K562 (cell line): Measurements from ENCODE around the gene PCDHA13.

Experiments
- CTCF ChIP-seq, 3 experiments: IDR thresholded peaks in 2 of 3; conservative IDR thresholded peaks in 1 of 3; 2 replicates each; pipeline ENCODE4 v1.5.1; 2011 to 2012; ENCODE audit warnings: low read length in 3 of 3, mild to moderate bottlenecking in 3 of 3, control low read depth in 2 of 3, improper control_type of control experiment in 1 of 3, inconsistent platforms in 1 of 3, low read depth in 1 of 3, mixed read lengths in 1 of 3, moderate library complexity in 1 of 3; ENCODE audit not compliant: insufficient read depth in 2 of 3
- EP400 ChIP-seq: fragments of 450-650 bp; IDR thresholded peaks from 2 replicates; pipeline ENCODE4 v1.6.1; 2017; ENCODE audit warnings: antibody characterized with exemption, mild to moderate bottlenecking, moderate library complexity
- POLR2A ChIP-seq: fragments of 450-650 bp; conservative IDR thresholded peaks from 2 replicates; pipeline ENCODE4 v1.6.1; 2016
- RNF2 ChIP-seq: sonication (generic); IDR thresholded peaks from 2 replicates; pipeline ENCODE4 v1.6.1; 2016
- SFPQ ChIP-seq: fragments of 200-400 bp; formaldehyde crosslinking; IDR thresholded peaks from 2 replicates; pipeline ENCODE4 v1.6.1; 2017; ENCODE audit warnings: mild to moderate bottlenecking, low read depth, low read length, moderate library complexity
- TOE1 ChIP-seq, 2 experiments: fragments of 450-650 bp in 1 of 2; sonication (generic) in 1 of 2; formaldehyde crosslinking in 1 of 2; IDR thresholded peaks; 2 replicates each; pipeline versions ENCODE4 v1.7.1 to v1.8.0; 2016 to 2022; ENCODE audit warnings: borderline replicate concordance in 2 of 2, mild to moderate bottlenecking in 2 of 2, antibody characterized with exemption in 1 of 2, inconsistent platforms in 1 of 2, low read depth in 1 of 2, missing genetic modification reagents in 1 of 2, moderate library complexity in 1 of 2
- ZNF586 ChIP-seq: fragments of 450-650 bp; formaldehyde crosslinking; conservative IDR thresholded peaks from 2 replicates; pipeline ENCODE4 v1.4.0; 2020; ENCODE audit warnings: mild to moderate bottlenecking, moderate library complexity
- ZNF707 ChIP-seq: fragments of 250-450 bp; sonication (Bioruptor Pico); conservative IDR thresholded peaks from 2 replicates; pipeline ENCODE4 v1.8.0; 2022; ENCODE audit warnings: inconsistent platforms, mild to moderate bottlenecking, moderate library complexity

- TF ChIP-seq SFPQ (no peak), ZNF707 (CRISPR knock-in tag) (no peak), CTCF (IDR thresholded peaks at IDR 0.05 in 2 of 3, conservative IDR thresholded peaks at IDR 0.05 in 1 of 3; ENCODE audit: insufficient read depth in 2 of 3, low read depth in 1 of 3, low read length in 3 of 3) (no peak), EP400 (no peak), TOE1 (IDR thresholded peaks at IDR 0.05; ENCODE audit: borderline replicate concordance) (no peak), TOE1 (CRISPR knock-in tag; IDR thresholded peaks at IDR 0.05; ENCODE audit: borderline replicate concordance, low read depth) (no peak), POLR2A (no peak), RNF2 (no peak), ZNF586 (CRISPR knock-in tag) (no peak)
Measured at GRCh38 chr5:140835622-140836510, 46.1 kb upstream of the PCDHA13 start.
